Activated CD8-positive, alpha-beta memory T cell treated with anti-CD3 and anti-CD28 coated beads, Interleukin-2, amount 50 U/mL, for 1 hour (primary cell): ENCODE measurements around the gene SPATA31A6.
"Not testable (repeated sequence)": the region's sequence is repeated elsewhere in the genome, so short reads cannot be mapped to it uniquely, and the experiment has no call there.

Experiments
- DNase-seq: peaks from one replicate; pipeline ENCODE4 v3.0.0-alpha.2; 2020; ENCODE audit errors: extremely low read depth

Gene SPATA31A6

GRCh38 chr9:42183359-42183758 lies at the start of gene SPATA31A6:
Gene SPATA31A6 (plus strand): TSS chr9:42183659. CDS start chr9:42183688, 29 bp downstream.
- not testable (repeated sequence) for DNase-seq

GRCh38 chr9:42160299-42160698 lies 23.2 kb upstream of the SPATA31A6 start:
- not testable (repeated sequence) for DNase-seq

GRCh38 chr9:42219861-42220260 lies 36.4 kb downstream of the SPATA31A6 start:
- DNase-seq: not testable (repeated sequence)

- DNase-seq: not testable (repeated sequence)
Measured at GRCh38 chr9:42223230-42223629, 39.8 kb downstream of the SPATA31A6 start.

GRCh38 chr9:42233031-42233430 lies 49.6 kb downstream of the SPATA31A6 start:
- not testable (repeated sequence) for DNase-seq

GRCh38 chr9:42234610-42235009 lies 51.2 kb downstream of the SPATA31A6 start:
- not testable (repeated sequence) for DNase-seq

- DNase-seq: not testable (repeated sequence)
Measured at GRCh38 chr9:42235352-42235991, 52.0 kb downstream of the SPATA31A6 start.

- not testable (repeated sequence) for DNase-seq
Measured at GRCh38 chr9:42236097-42236496, 52.6 kb downstream of the SPATA31A6 start.

- not testable (repeated sequence) for DNase-seq
Measured at GRCh38 chr9:42237381-42237780, 53.9 kb downstream of the SPATA31A6 start.

GRCh38 chr9:42238862-42239261 lies 55.4 kb downstream of the SPATA31A6 start:
- not testable (repeated sequence) for DNase-seq
